ENCODE data around the gene SLC6A18. TPM values are rescaled to one million over a fixed set of nuclear protein-coding genes. Genes with fewer than 3 reads are reported as not detected.

SLC6A18 gene
- total and polyA plus RNA-seq, 3 experiments from 2014 or later: not detected

GRCh38 chr5:1252681-1253080 lies 27.5 kb downstream of the SLC6A18 start:
- H3K27ac Mint-ChIP-seq: peak overlapping the region in 2 of 8 donors; percentile 27 to 52
- H3K36me3 ChIP-seq (ENCODE audit: insufficient read depth, low read length): no peaks in the 10 kb centered on the region
- DNase-seq: no peak
- ChIA-PET POLR2A (no interaction called here), CTCF (no interaction called here)
- H3K4me1 ChIP-seq (ENCODE audit: insufficient read depth, low read length): peaks cover 18% of the 10 kb centered on the region
- H3K36me3 Mint-ChIP-seq: no peaks in the 10 kb centered on the region
- H3K9me3 ChIP-seq (ENCODE audit: low read length): no peaks in the 10 kb centered on the region
- peaks cover under 1 to 4% of the 10 kb centered on the region in 2 donors for H3K27me3 Mint-ChIP-seq
- no peaks in the 10 kb centered on the region for H3K27me3 ChIP-seq (ENCODE audit: insufficient read depth, low read length, poor library complexity, severe bottlenecking)
- H3K4me1 Mint-ChIP-seq: peaks cover 14 to 17% (median 15%) of the 10 kb centered on the region in 3 donors
- no peak overlapping the region for H3K4me3 Mint-ChIP-seq
- no peaks in the 10 kb centered on the region for H3K9me3 Mint-ChIP-seq
- no peak overlapping the region for H3K4me3 ChIP-seq (ENCODE audit: low read length)
- H3K27ac ChIP-seq (ENCODE audit: low read depth, low read length): no peak overlapping the region

- Histone ChIP-seq H3K4me1 (ENCODE audit: insufficient read depth, low read length) (peaks cover 18% of the 10 kb centered on the region), H3K36me3 (ENCODE audit: insufficient read depth, low read length) (no peaks in the 10 kb centered on the region), H3K4me3 (ENCODE audit: low read length) (no peak overlapping the region), H3K9me3 (ENCODE audit: low read length) (no peaks in the 10 kb centered on the region), H3K27ac (ENCODE audit: low read depth, low read length) (no peak overlapping the region), H3K27me3 (ENCODE audit: insufficient read depth, low read length, poor library complexity, severe bottlenecking) (no peaks in the 10 kb centered on the region)
- Mint-ChIP-seq H3K4me1 (peaks cover 14 to 17% (median 15%) of the 10 kb centered on the region in 3 donors), H3K36me3 (no peaks in the 10 kb centered on the region), H3K4me3 (no peak overlapping the region), H3K27me3 (peaks cover 0 to 1% of the 10 kb centered on the region in 2 donors), H3K27ac (no peak overlapping the region), H3K9me3 (no peaks in the 10 kb centered on the region)
- no peak for DNase-seq
- ChIA-PET CTCF (no interaction called here), POLR2A (no interaction called here)
Measured at GRCh38 chr5:1253456-1254105, 28.4 kb downstream of the SLC6A18 start.

GRCh38 chr5:1254196-1254595 lies 29.0 kb downstream of the SLC6A18 start:
- Histone ChIP-seq H3K36me3 (ENCODE audit: insufficient read depth, low read length) (no peaks in the 10 kb centered on the region), H3K27me3 (ENCODE audit: insufficient read depth, low read length, poor library complexity, severe bottlenecking) (no peaks in the 10 kb centered on the region), H3K4me3 (ENCODE audit: low read length) (no peak overlapping the region), H3K4me1 (ENCODE audit: insufficient read depth, low read length) (peaks cover 18% of the 10 kb centered on the region), H3K27ac (ENCODE audit: low read depth, low read length) (no peak overlapping the region), H3K9me3 (ENCODE audit: low read length) (no peaks in the 10 kb centered on the region)
- Mint-ChIP-seq H3K27me3 (peaks cover 0 to 1% of the 10 kb centered on the region in 2 donors), H3K9me3 (no peaks in the 10 kb centered on the region), H3K36me3 (no peaks in the 10 kb centered on the region), H3K4me3 (no peak overlapping the region), H3K4me1 (peaks cover 14 to 17% (median 15%) of the 10 kb centered on the region in 3 donors), H3K27ac (no peak overlapping the region)
- DNase-seq: no peak
- ChIA-PET CTCF (interaction anchor here (1.0 kb wide), 1 partner anchor 88 kb away, joined by 4 read pairs; no protein-coding TSS in a partner anchor), POLR2A (no interaction called here)

- H3K4me3 ChIP-seq (ENCODE audit: low read length): peak overlapping the region; percentile 16
- Mint-ChIP-seq H3K4me1 (peaks cover 14 to 17% (median 15%) of the 10 kb centered on the region in 3 donors), H3K4me3 (peak overlapping the region in 6 of 7 donors; percentile 51 to 76 (median 66)), H3K36me3 (no peaks in the 10 kb centered on the region), H3K27ac (peak overlapping the region in 5 of 8 donors; percentile 13 to 66 (median 17)), H3K27me3 (peaks cover 0 to 1% of the 10 kb centered on the region in 2 donors), H3K9me3 (no peaks in the 10 kb centered on the region)
- DNase-seq: peak; percentile 9 to 69 (median 44)
- H3K4me1 ChIP-seq (ENCODE audit: insufficient read depth, low read length): peaks cover 18% of the 10 kb centered on the region
- ChIA-PET CTCF (interaction anchor here (1.0 kb wide), 1 partner anchor 87 kb away, joined by 4 read pairs; no protein-coding TSS in a partner anchor), POLR2A (no interaction called here)
- no peak overlapping the region for H3K27ac ChIP-seq (ENCODE audit: low read depth, low read length)
- H3K27me3 ChIP-seq (ENCODE audit: insufficient read depth, low read length, poor library complexity, severe bottlenecking): no peaks in the 10 kb centered on the region
- no peaks in the 10 kb centered on the region for H3K36me3 ChIP-seq (ENCODE audit: insufficient read depth, low read length)
- no peaks in the 10 kb centered on the region for H3K9me3 ChIP-seq (ENCODE audit: low read length)
Measured at GRCh38 chr5:1255081-1255561, 29.9 kb downstream of the SLC6A18 start.

GRCh38 chr5:1256776-1257175 lies 31.6 kb downstream of the SLC6A18 start:
- Histone ChIP-seq H3K9me3 (ENCODE audit: low read length) (no peaks in the 10 kb centered on the region), H3K4me1 (ENCODE audit: insufficient read depth, low read length) (peaks cover 18% of the 10 kb centered on the region), H3K27ac (ENCODE audit: low read depth, low read length) (no peak overlapping the region), H3K27me3 (ENCODE audit: insufficient read depth, low read length, poor library complexity, severe bottlenecking) (no peaks in the 10 kb centered on the region), H3K36me3 (ENCODE audit: insufficient read depth, low read length) (no peaks in the 10 kb centered on the region), H3K4me3 (ENCODE audit: low read length) (no peak overlapping the region)
- POLR2A ChIA-PET: no interaction called here
- H3K27ac Mint-ChIP-seq: no peak overlapping the region
- H3K36me3 Mint-ChIP-seq: no peaks in the 10 kb centered on the region
- H3K9me3 Mint-ChIP-seq: no peaks in the 10 kb centered on the region
- CTCF ChIA-PET: no interaction called here
- H3K4me1 Mint-ChIP-seq: peaks cover 14 to 17% (median 15%) of the 10 kb centered on the region in 3 donors
- H3K4me3 Mint-ChIP-seq: no peak overlapping the region
- no peak for DNase-seq
- H3K27me3 Mint-ChIP-seq: no peaks in the 10 kb centered on the region

- Mint-ChIP-seq H3K36me3 (no peaks in the 10 kb centered on the region), H3K4me3 (no peak overlapping the region), H3K9me3 (no peaks in the 10 kb centered on the region), H3K27ac (no peak overlapping the region), H3K27me3 (no peaks in the 10 kb centered on the region), H3K4me1 (peaks cover 15 to 17% (median 15%) of the 10 kb centered on the region in 3 donors)
- CTCF ChIA-PET: no interaction called here
- Histone ChIP-seq H3K4me3 (ENCODE audit: low read length) (no peak overlapping the region), H3K27ac (ENCODE audit: low read depth, low read length) (no peak overlapping the region), H3K36me3 (ENCODE audit: insufficient read depth, low read length) (no peaks in the 10 kb centered on the region), H3K4me1 (ENCODE audit: insufficient read depth, low read length) (peaks cover 18% of the 10 kb centered on the region), H3K27me3 (ENCODE audit: insufficient read depth, low read length, poor library complexity, severe bottlenecking) (no peaks in the 10 kb centered on the region), H3K9me3 (ENCODE audit: low read length) (no peaks in the 10 kb centered on the region)
- POLR2A ChIA-PET: no interaction called here
- no peak for DNase-seq
Measured at GRCh38 chr5:1257363-1257762, 32.2 kb downstream of the SLC6A18 start.

GRCh38 chr5:1257841-1258240 lies 32.7 kb downstream of the SLC6A18 start:
- Histone ChIP-seq H3K36me3 (ENCODE audit: insufficient read depth, low read length) (no peaks in the 10 kb centered on the region), H3K9me3 (ENCODE audit: low read length) (no peaks in the 10 kb centered on the region), H3K4me3 (ENCODE audit: low read length) (no peak overlapping the region), H3K4me1 (ENCODE audit: insufficient read depth, low read length) (peaks cover 18% of the 10 kb centered on the region), H3K27ac (ENCODE audit: low read depth, low read length) (no peak overlapping the region), H3K27me3 (ENCODE audit: insufficient read depth, low read length, poor library complexity, severe bottlenecking) (no peaks in the 10 kb centered on the region)
- Mint-ChIP-seq H3K27me3 (no peaks in the 10 kb centered on the region), H3K9me3 (no peaks in the 10 kb centered on the region), H3K36me3 (no peaks in the 10 kb centered on the region), H3K4me3 (no peak overlapping the region), H3K4me1 (peaks cover 15 to 17% (median 15%) of the 10 kb centered on the region in 3 donors), H3K27ac (no peak overlapping the region)
- no peak for DNase-seq
- POLR2A ChIA-PET: no interaction called here
- CTCF ChIA-PET: no interaction called here

- Histone ChIP-seq H3K36me3 (ENCODE audit: insufficient read depth, low read length) (no peaks in the 10 kb centered on the region), H3K4me1 (ENCODE audit: insufficient read depth, low read length) (peaks cover 10% of the 10 kb centered on the region), H3K9me3 (ENCODE audit: low read length) (no peaks in the 10 kb centered on the region), H3K4me3 (ENCODE audit: low read length) (no peak overlapping the region), H3K27me3 (ENCODE audit: insufficient read depth, low read length, poor library complexity, severe bottlenecking) (no peaks in the 10 kb centered on the region), H3K27ac (ENCODE audit: low read depth, low read length) (no peak overlapping the region)
- no peaks in the 10 kb centered on the region for H3K36me3 Mint-ChIP-seq
- no peak overlapping the region for H3K27ac Mint-ChIP-seq
- H3K9me3 Mint-ChIP-seq: no peaks in the 10 kb centered on the region
- ChIA-PET CTCF (no interaction called here), POLR2A (no interaction called here)
- no peaks in the 10 kb centered on the region for H3K27me3 Mint-ChIP-seq
- H3K4me1 Mint-ChIP-seq: peaks cover 10 to 11% (median 10%) of the 10 kb centered on the region in 3 donors
- DNase-seq: no peak
- no peak overlapping the region for H3K4me3 Mint-ChIP-seq
Measured at GRCh38 chr5:1259806-1260480, 34.8 kb downstream of the SLC6A18 start.

Data from CD8-positive, alpha-beta memory T cell (primary cell).